HG03135 (cell line): ENCODE data around the gene MRTFA.
"Not testable (repeated sequence)": the region's sequence is repeated elsewhere in the genome, so short reads cannot be mapped to it uniquely, and the experiment has no call there.

Source experiments
- ATAC-seq: cut with Tn5 transposase; IDR thresholded peaks from one replicate; pipeline ENCODE4 v1.9.1; 2021; ENCODE audit warnings: mild to moderate bottlenecking, moderate library complexity; ENCODE audit not compliant: unreplicated experiment

Gene MRTFA

GRCh38 chr22:40597526-40598430 lies 38.7 kb downstream of the MRTFA start:
- no peak for ATAC-seq

- no peak for ATAC-seq
Observed at GRCh38 chr22:40595497-40596234, 40.9 kb downstream of the MRTFA start.

GRCh38 chr22:40594924-40595323 lies 41.6 kb downstream of the MRTFA start:
- ATAC-seq, result no peak

GRCh38 chr22:40594346-40594745 lies 42.2 kb downstream of the MRTFA start:
- no peak for ATAC-seq

- ATAC-seq, result no peak
Observed at GRCh38 chr22:40593460-40594273, 42.9 kb downstream of the MRTFA start.

GRCh38 chr22:40592352-40593113 lies 44.0 kb downstream of the MRTFA start:
- no peak for ATAC-seq

GRCh38 chr22:40588726-40589125 lies 47.8 kb downstream of the MRTFA start:
- ATAC-seq, result no peak

GRCh38 chr22:40586781-40587180 lies 49.7 kb downstream of the MRTFA start:
- ATAC-seq, result no peak

GRCh38 chr22:40585310-40585751 lies 51.2 kb downstream of the MRTFA start:
- no peak for ATAC-seq

- not testable (repeated sequence) for ATAC-seq
Observed at GRCh38 chr22:40584766-40585165, 51.8 kb downstream of the MRTFA start.

- no peak for ATAC-seq
Observed at GRCh38 chr22:40583053-40583741, 53.3 kb downstream of the MRTFA start.

- no peak for ATAC-seq
Observed at GRCh38 chr22:40582063-40582462, 54.5 kb downstream of the MRTFA start.

- no peak for ATAC-seq
Observed at GRCh38 chr22:40580631-40581030, 55.9 kb downstream of the MRTFA start.

- no peak for ATAC-seq
Observed at GRCh38 chr22:40578171-40578570, 58.3 kb downstream of the MRTFA start.

GRCh38 chr22:40572976-40573375 lies 63.5 kb downstream of the MRTFA start:
- ATAC-seq, result no peak

GRCh38 chr22:40571887-40572286 lies 64.6 kb downstream of the MRTFA start:
- ATAC-seq, result no peak

- no peak for ATAC-seq
Observed at GRCh38 chr22:40567626-40568328, 68.7 kb downstream of the MRTFA start.

GRCh38 chr22:40567106-40567505 lies 69.4 kb downstream of the MRTFA start:
- ATAC-seq, result no peak

GRCh38 chr22:40560994-40561515 lies 75.5 kb downstream of the MRTFA start:
- ATAC-seq, result no peak
